ENCODE measurements around the gene CELF1.

The CELF1 gene

GRCh38 chr11:47552566-47553405 is at the start of gene CELF1:
CELF1 (minus strand) TSS chr11:47553132; CDS start chr11:47499523, 53,609 bp downstream.
- TF ChIP-seq ZFX (IDR thresholded peaks at IDR 0.05; ENCODE audit: borderline replicate concordance) (no peak), CTCF (IDR thresholded peaks at IDR 0.05) (peak; percentile 98)
- peak within 1 kb of the TSS; percentile 81 for H3K27ac ChIP-seq

- no peak overlapping the region for H3K27ac ChIP-seq
- TF ChIP-seq ZFX (IDR thresholded peaks at IDR 0.05; ENCODE audit: borderline replicate concordance) (no peak), CTCF (IDR thresholded peaks at IDR 0.05) (no peak)
These were observed 47.0 kb upstream of the CELF1 start for GRCh38 chr11:47599902-47600301.

- TF ChIP-seq ZFX (IDR thresholded peaks at IDR 0.05; ENCODE audit: borderline replicate concordance): no peak
- TF ChIP-seq CTCF (IDR thresholded peaks at IDR 0.05): no peak
- no peak overlapping the region for H3K27ac ChIP-seq
These were observed 43.0 kb upstream of the CELF1 start for GRCh38 chr11:47595967-47596366.

DNA sequence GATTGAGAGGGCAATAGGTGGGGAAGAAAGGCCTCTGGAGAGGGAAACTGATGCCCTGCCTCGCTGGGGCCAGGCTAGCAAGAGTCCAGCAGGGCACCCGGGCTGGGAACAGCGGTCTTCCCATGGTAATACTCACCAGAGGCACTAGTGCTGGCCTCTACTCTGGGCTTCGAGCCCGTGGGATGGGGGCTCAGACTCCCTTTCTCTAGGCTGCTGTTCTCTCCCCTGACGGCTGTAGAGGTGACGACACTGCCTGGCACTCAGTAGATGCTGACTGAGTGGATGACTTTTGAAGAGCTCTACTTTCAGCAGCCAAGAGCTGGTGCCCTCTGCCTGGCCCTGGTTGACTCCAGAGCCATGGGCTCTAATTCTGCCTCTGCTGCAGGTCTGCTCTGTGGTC is 42.1 kb upstream of the CELF1 start:
- TF ChIP-seq ZFX (IDR thresholded peaks at IDR 0.05; ENCODE audit: borderline replicate concordance): no peak
- no peak for TF ChIP-seq CTCF (IDR thresholded peaks at IDR 0.05)
- H3K27ac ChIP-seq: no peak overlapping the region

DNA sequence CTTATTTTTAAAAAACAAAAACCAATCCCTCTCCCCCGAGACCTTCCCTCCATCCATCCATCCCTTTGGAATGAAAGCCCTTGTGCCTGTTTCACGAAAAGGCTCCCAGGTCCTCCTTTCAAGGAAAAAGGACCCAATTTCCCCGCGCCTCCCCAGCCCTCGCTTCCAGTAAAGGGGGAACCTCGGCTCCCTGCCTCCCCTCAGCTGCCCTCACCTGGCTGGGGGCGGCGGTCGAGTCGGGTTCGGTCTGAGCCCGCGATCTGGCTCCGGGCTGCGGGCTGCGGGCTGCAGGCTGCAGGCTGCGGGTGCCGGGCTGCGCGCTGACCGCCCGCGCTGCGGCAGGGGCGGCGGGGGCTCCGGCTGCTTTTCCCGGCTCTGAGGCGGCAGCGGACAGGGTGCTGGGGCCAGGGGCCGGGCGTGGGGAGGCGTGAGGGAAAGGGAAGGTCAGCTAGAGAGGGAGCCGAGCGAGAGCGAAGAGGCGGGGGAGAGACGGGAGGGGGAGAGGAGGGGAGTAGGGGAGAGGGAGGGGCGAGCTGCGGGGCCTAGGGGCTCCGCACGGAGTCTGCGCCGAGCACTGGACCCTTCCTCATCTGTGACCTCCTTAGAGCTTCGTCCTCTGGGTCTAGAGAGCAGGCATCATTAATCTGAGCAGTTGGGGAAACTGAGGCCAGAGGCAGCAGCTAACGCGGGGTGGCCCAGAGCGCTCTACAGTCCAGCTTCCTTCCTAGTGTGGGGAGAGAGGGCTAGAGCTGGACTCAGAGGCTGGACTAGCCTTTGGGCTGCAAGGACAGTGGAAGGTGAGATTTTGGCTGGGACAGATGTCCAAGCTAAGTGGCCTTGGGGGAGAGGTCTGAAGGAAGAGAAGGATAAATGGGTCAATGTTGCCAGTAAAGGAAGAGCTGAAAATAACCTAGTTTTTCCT is 41.3 kb upstream of the CELF1 start, which contains the start of gene C1QTNF4:
TSS of gene C1QTNF4 (minus strand) at position 478 of the 922 bp plus-strand sequence. CDS start 3,601 bp downstream, outside the sequence.
- no peak within 1 kb of the TSS for H3K27ac ChIP-seq
- TF ChIP-seq CTCF (IDR thresholded peaks at IDR 0.05): no peak
- no peak for TF ChIP-seq ZFX (IDR thresholded peaks at IDR 0.05; ENCODE audit: borderline replicate concordance)

GRCh38 chr11:47593492-47593933 is 40.6 kb upstream of the CELF1 start:
- H3K27ac ChIP-seq: no peak overlapping the region
- TF ChIP-seq CTCF (IDR thresholded peaks at IDR 0.05): no peak
- no peak for TF ChIP-seq ZFX (IDR thresholded peaks at IDR 0.05; ENCODE audit: borderline replicate concordance)

Data from 22Rv1 (cell line).